Fibroblast of the aortic adventitia (primary cell): Measurements from ENCODE around the gene FREM3. TPM values are rescaled to one million over a fixed set of nuclear protein-coding genes. Genes with fewer than 3 reads are reported as not detected.

Experiments used
- DNase-seq: peaks from one replicate; pipeline ENCODE4 v3.0.0-alpha.2; 2010; ENCODE audit warnings: low read depth
- H3K4me3 ChIP-seq: 2 replicates; pipeline ENCODE4 v1.5.1; 2011; ENCODE audit warnings: low read depth, mild to moderate bottlenecking, control low read depth, low read length, moderate library complexity
- CTCF ChIP-seq: IDR thresholded peaks from 2 replicates; pipeline ENCODE4 v1.5.1; 2011; ENCODE audit warnings: mild to moderate bottlenecking, low read length, control low read depth, inconsistent platforms; ENCODE audit not compliant: insufficient read depth
- total RNA-seq: library from RNA; depleted of rRNA; stranded (reverse); fragments of >200 nt; gene quantifications from 2 replicates; pipeline ENCODE4 v1.2.3, GENCODE V29; 2012; ENCODE audit warnings: low replicate concordance

Gene FREM3
- total RNA-seq, 1 donor, result not detected

- peak; percentile 32 for TF ChIP-seq CTCF
- peak; percentile 43 for DNase-seq
- H3K4me3 ChIP-seq, result peak overlapping the region; percentile 66
Measured at GRCh38 chr4:143558823-143559756, 141.4 kb downstream of the FREM3 start.

- TF ChIP-seq CTCF, result no peak
- no peak overlapping the region for H3K4me3 ChIP-seq
Measured at GRCh38 chr4:143558286-143558685, 142.2 kb downstream of the FREM3 start.

GRCh38 chr4:143555676-143556075 lies 144.8 kb downstream of the FREM3 start:
- no peak for TF ChIP-seq CTCF
- no peak overlapping the region for H3K4me3 ChIP-seq
- no peak for DNase-seq

More at GRCh38 chr4:143558286-143558685, 142.2 kb downstream of the FREM3 start:
- no peak for DNase-seq

- no peak overlapping the region for H3K4me3 ChIP-seq
- no peak for DNase-seq
- no peak for TF ChIP-seq CTCF
Measured at GRCh38 chr4:143554728-143555597, 145.5 kb downstream of the FREM3 start.

DNA sequence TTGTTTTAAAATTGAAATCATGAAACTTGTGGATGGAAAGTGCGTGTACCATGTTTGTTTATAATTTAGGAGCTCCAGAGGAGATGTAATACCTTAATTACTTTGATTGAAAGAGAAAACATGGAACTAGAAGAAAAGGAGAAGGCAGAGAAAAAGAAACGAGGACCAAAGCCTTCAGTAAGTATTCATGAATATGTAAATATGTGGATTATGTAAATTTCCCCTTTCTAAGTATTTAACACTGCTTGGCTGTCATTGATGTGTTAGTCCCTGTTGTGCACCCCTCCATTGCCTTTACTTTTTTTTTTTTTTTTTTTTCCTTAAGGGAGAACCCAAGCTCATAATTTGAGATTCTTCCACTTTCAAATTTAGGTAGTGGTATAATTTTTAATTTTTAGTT lies 150.5 kb downstream of the FREM3 start:
- TF ChIP-seq CTCF, result no peak

GRCh38 chr4:143539670-143540023 lies 160.8 kb downstream of the FREM3 start:
- H3K4me3 ChIP-seq, result no peak overlapping the region
- no peak for DNase-seq
- TF ChIP-seq CTCF, result no peak

More for the DNA sequence above, 150.5 kb downstream of the FREM3 start:
- DNase-seq, result no peak
- H3K4me3 ChIP-seq, result no peak overlapping the region
